Ishikawa (cell line): ENCODE measurements around the gene VRK3.

Source experiments
- CEBPB ChIP-seq: IDR thresholded peaks from 2 replicates; pipeline ENCODE4 v1.6.1; 2012
- EP300 ChIP-seq: IDR thresholded peaks from 2 replicates; pipeline ENCODE4 v1.6.1; 2012; ENCODE audit warnings: borderline replicate concordance
- RAD21 ChIP-seq: IDR thresholded peaks from 2 replicates; pipeline ENCODE4 v1.6.1; 2012; ENCODE audit warnings: low read depth
- TEAD4 ChIP-seq: IDR thresholded peaks from 2 replicates; pipeline ENCODE4 v1.6.1; 2012

- no peak; the same call in 1 of the 2 replicates for TF ChIP-seq TEAD4
- no peak for TF ChIP-seq CEBPB
- no peak for TF ChIP-seq RAD21
- no peak; the same call in 1 of the 2 replicates for TF ChIP-seq EP300
Observed at GRCh38 chr19:49929611-49930482, 95.3 kb downstream of the VRK3 start.
